Measurements from ENCODE around the gene CERS5. TPM values are rescaled to one million over a fixed set of nuclear protein-coding genes. Genes with fewer than 3 reads are reported as not detected.

The CERS5 gene
- total RNA-seq, 1 experiment from 2014 or later, result 62.6 TPM

- Mint-ChIP-seq H3K27ac (ENCODE audit: unreplicated experiment) (no peak overlapping the region), H3K36me3 (ENCODE audit: insufficient read depth, unreplicated experiment) (peaks cover 46% of the 10 kb centered on the region), H3K27me3 (ENCODE audit: insufficient read depth, unreplicated experiment) (no peaks in the 10 kb centered on the region), H3K9me3 (ENCODE audit: unreplicated experiment) (no peaks in the 10 kb centered on the region), H3K4me1 (ENCODE audit: low read depth, unreplicated experiment) (peaks cover 6% of the 10 kb centered on the region), H3K4me3 (ENCODE audit: unreplicated experiment) (no peak overlapping the region)
- H3K4me3 ChIP-seq (ENCODE audit: low read depth, low read length), result no peak overlapping the region
- no peaks in the 10 kb centered on the region for H3K9me3 ChIP-seq
- H3K36me3 ChIP-seq (ENCODE audit: control insufficient read depth, insufficient read depth, low read length), result peaks cover 4% of the 10 kb centered on the region
- H3K4me1 ChIP-seq, result 0 out of 2 replicates have a peak, but pooled peaks cover 2% of the 10 kb centered on the region
- no TSS peak for BruUV-seq (replicated peaks)
- TF ChIP-seq CTCF (IDR thresholded peaks at IDR 0.05; ENCODE audit: insufficient read depth in 1 of 2, low read depth in 1 of 2, low read length in 1 of 2, severe bottlenecking in 1 of 2, unreplicated experiment in 1 of 2), result no peak
- peak in 1 of 2 experiments; percentile 12 for DNase-seq
- intact Hi-C loops (cut with micrococcal nuclease; ENCODE audit: unreplicated experiment), result no loop called here
- CTCF ChIA-PET, result interaction anchor here (0.6 to 2.3 kb wide), 3 partner anchors 8 to 12 kb away, joined by 3 to 11 read pairs (median 5); partner anchors contain the start of gene COX14
- POLR2A ChIA-PET, result interaction anchor here (1.1 kb wide), 1 partner anchor 8 kb away, joined by 4 read pairs; the partner anchor contains the start of gene COX14
- H3K27me3 ChIP-seq (replicated peaks; ENCODE audit: control insufficient read depth, insufficient read depth, low read length), result no peaks in the 10 kb centered on the region
These were observed 46.6 kb downstream of the CERS5 start for GRCh38 chr12:50120521-50120920.

- POLR2A ChIA-PET, result no interaction called here
- Mint-ChIP-seq H3K36me3 (ENCODE audit: insufficient read depth, unreplicated experiment) (peaks cover 45% of the 10 kb centered on the region), H3K4me3 (ENCODE audit: unreplicated experiment) (no peak overlapping the region), H3K9me3 (ENCODE audit: unreplicated experiment) (no peaks in the 10 kb centered on the region), H3K4me1 (ENCODE audit: low read depth, unreplicated experiment) (peaks cover 6% of the 10 kb centered on the region), H3K27ac (ENCODE audit: unreplicated experiment) (no peak overlapping the region), H3K27me3 (ENCODE audit: insufficient read depth, unreplicated experiment) (no peaks in the 10 kb centered on the region)
- DNase-seq, result peak in 1 of 2 experiments; percentile 23
- Histone ChIP-seq H3K4me1 (0 out of 2 replicates have a peak, but pooled peaks cover 2% of the 10 kb centered on the region), H3K36me3 (ENCODE audit: control insufficient read depth, insufficient read depth, low read length) (peaks cover 4% of the 10 kb centered on the region), H3K9me3 (no peaks in the 10 kb centered on the region), H3K27me3 (replicated peaks; ENCODE audit: control insufficient read depth, insufficient read depth, low read length) (no peaks in the 10 kb centered on the region), H3K4me3 (ENCODE audit: low read depth, low read length) (no peak overlapping the region)
- TF ChIP-seq CTCF (IDR thresholded peaks at IDR 0.05; ENCODE audit: insufficient read depth in 1 of 2, low read depth in 1 of 2, low read length in 1 of 2, severe bottlenecking in 1 of 2, unreplicated experiment in 1 of 2), result no peak
- CTCF ChIA-PET, result interaction anchor here (0.7 kb wide), 1 partner anchor 65 kb away, joined by 3 read pairs; no protein-coding TSS in a partner anchor
- no TSS peak for BruUV-seq (replicated peaks)
- intact Hi-C loops (cut with micrococcal nuclease; ENCODE audit: unreplicated experiment), result no loop called here
These were observed 47.8 kb downstream of the CERS5 start for GRCh38 chr12:50119387-50119786.

- intact Hi-C loops (cut with micrococcal nuclease; ENCODE audit: unreplicated experiment), result no loop called here
- no peak for DNase-seq
- Mint-ChIP-seq H3K4me1 (ENCODE audit: low read depth, unreplicated experiment) (peaks cover 6% of the 10 kb centered on the region), H3K27ac (ENCODE audit: unreplicated experiment) (no peak overlapping the region), H3K9me3 (ENCODE audit: unreplicated experiment) (no peaks in the 10 kb centered on the region), H3K4me3 (ENCODE audit: unreplicated experiment) (no peak overlapping the region), H3K27me3 (ENCODE audit: insufficient read depth, unreplicated experiment) (no peaks in the 10 kb centered on the region), H3K36me3 (ENCODE audit: insufficient read depth, unreplicated experiment) (peaks cover 53% of the 10 kb centered on the region)
- ChIA-PET CTCF (no interaction called here), POLR2A (no interaction called here)
- TF ChIP-seq CTCF (IDR thresholded peaks at IDR 0.05; ENCODE audit: insufficient read depth in 1 of 2, low read depth in 1 of 2, low read length in 1 of 2, severe bottlenecking in 1 of 2, unreplicated experiment in 1 of 2), result no peak
- Histone ChIP-seq H3K4me3 (ENCODE audit: low read depth, low read length) (no peak overlapping the region), H3K9me3 (no peaks in the 10 kb centered on the region), H3K27me3 (replicated peaks; ENCODE audit: control insufficient read depth, insufficient read depth, low read length) (no peaks in the 10 kb centered on the region), H3K4me1 (0 out of 2 replicates have a peak, but pooled peaks cover 2% of the 10 kb centered on the region), H3K36me3 (ENCODE audit: control insufficient read depth, insufficient read depth, low read length) (peaks cover 4% of the 10 kb centered on the region)
- BruUV-seq (replicated peaks), result no TSS peak
These were observed 50.0 kb downstream of the CERS5 start for GRCh38 chr12:50117057-50117622.

Data from Caco-2 (cell line).